Liver (tissue), 3 donors: ENCODE results near the gene DCDC2C.

Experiments used
- CTCF ChIP-seq: fragments of 150-350 bp; IDR thresholded peaks from 2 replicates; pipeline ENCODE4 v1.5.1; 2017; ENCODE audit warnings: improper control_type of control experiment, low read depth, low read length; ENCODE audit not compliant: missing input control
- FOXA1 ChIP-seq: IDR thresholded peaks from 2 replicates; pipeline ENCODE4 v1.6.1; 2016; ENCODE audit warnings: antibody characterized with exemption
- HNF4G ChIP-seq: IDR thresholded peaks from 2 replicates; pipeline ENCODE4 v1.6.1; 2016; ENCODE audit warnings: antibody characterized with exemption
- MAX ChIP-seq: IDR thresholded peaks from 2 replicates; pipeline ENCODE4 v1.6.1; 2016; ENCODE audit warnings: antibody characterized with exemption
- donor health status: healthy.
- donor health status: healthy.

GRCh38 chr2:3679180-3679579 is 24.2 kb upstream of the DCDC2C start:
- no peak for TF ChIP-seq HNF4G
- TF ChIP-seq CTCF, result no peak
- TF ChIP-seq FOXA1, result no peak
- no peak for TF ChIP-seq MAX
